GM06990 (cell line): Measurements from ENCODE around the gene TIGD7.
A peak's percentile ranks its signal among the peaks of the same experiment; 100 is the strongest.
"Not testable (repeated sequence)": the region's sequence is repeated elsewhere in the genome, so short reads cannot be mapped to it uniquely, and the experiment has no call there.

Experiments used
- DNase-seq: peaks from one replicate; pipeline ENCODE4 v3.0.0-alpha.2; 2011; ENCODE audit not compliant: insufficient read length; ENCODE audit errors: extremely low read depth
- H3K27me3 ChIP-seq: replicated peaks from 2 replicates; pipeline ENCODE4 v1.6.0; 2011; ENCODE audit warnings: low read length; ENCODE audit not compliant: control insufficient read depth, insufficient read depth
- H3K36me3 ChIP-seq: 2 replicates; pipeline ENCODE4 v1.5.1; 2011; ENCODE audit warnings: low read length; ENCODE audit not compliant: control insufficient read depth, insufficient read depth
- H3K4me3 ChIP-seq: replicated peaks from 2 replicates; pipeline ENCODE4 v1.5.1; 2011; ENCODE audit warnings: low read depth, mild to moderate bottlenecking, control low read depth, low read length
- CTCF ChIP-seq: IDR thresholded peaks from 2 replicates; pipeline ENCODE4 v1.5.1; 2011; ENCODE audit warnings: low read length, control low read depth, mild to moderate bottlenecking, inconsistent platforms; ENCODE audit not compliant: insufficient read depth, poor library complexity, severe bottlenecking

TIGD7 gene

GRCh38 chr16:3276679-3277078, 28.6 kb downstream of the TIGD7 start:
- no peaks in the 10 kb centered on the region for H3K27me3 ChIP-seq
- DNase-seq, result no peak
- H3K4me3 ChIP-seq, result no peak overlapping the region
- TF ChIP-seq CTCF, result no peak
- H3K36me3 ChIP-seq, result no peaks in the 10 kb centered on the region

- Histone ChIP-seq H3K4me3 (no peak overlapping the region), H3K27me3 (no peaks in the 10 kb centered on the region)
- no peak for DNase-seq
These were observed 30.3 kb downstream of the TIGD7 start for GRCh38 chr16:3274947-3275346.

DNA sequence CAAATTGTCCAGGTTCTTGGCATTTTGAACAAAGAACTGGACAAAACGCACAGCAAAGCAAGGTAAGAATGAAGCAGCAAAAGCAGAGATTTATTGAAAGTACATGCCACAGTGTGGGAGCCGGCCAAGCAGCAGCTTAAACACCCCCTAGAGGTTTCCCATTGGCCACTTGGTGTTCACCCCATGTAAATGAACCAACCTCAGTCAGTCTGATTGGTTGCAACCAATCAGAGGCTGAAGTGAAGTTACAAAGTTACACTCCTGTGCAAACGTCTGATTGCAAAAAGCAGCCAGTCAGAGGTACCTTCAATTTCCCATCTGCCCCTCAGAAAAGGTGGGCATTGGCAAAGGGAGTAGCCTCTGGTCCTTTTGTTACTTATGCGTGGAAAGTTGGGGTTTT, 30.7 kb downstream of the TIGD7 start:
- no peak for TF ChIP-seq CTCF
- Histone ChIP-seq H3K27me3 (no peaks in the 10 kb centered on the region), H3K36me3 (no peaks in the 10 kb centered on the region), H3K4me3 (no peak overlapping the region)
- no peak for DNase-seq

More at GRCh38 chr16:3274947-3275346, 30.3 kb downstream of the TIGD7 start:
- no peaks in the 10 kb centered on the region for H3K36me3 ChIP-seq
- no peak for TF ChIP-seq CTCF

- not testable (repeated sequence) for DNase-seq, H3K36me3 ChIP-seq, H3K27me3 ChIP-seq, H3K4me3 ChIP-seq
These were observed 33.9 kb downstream of the TIGD7 start for GRCh38 chr16:3271281-3271680.

GRCh38 chr16:3270718-3271117, 34.5 kb downstream of the TIGD7 start:
- H3K4me3 ChIP-seq, H3K36me3 ChIP-seq, DNase-seq: not testable (repeated sequence)

DNA sequence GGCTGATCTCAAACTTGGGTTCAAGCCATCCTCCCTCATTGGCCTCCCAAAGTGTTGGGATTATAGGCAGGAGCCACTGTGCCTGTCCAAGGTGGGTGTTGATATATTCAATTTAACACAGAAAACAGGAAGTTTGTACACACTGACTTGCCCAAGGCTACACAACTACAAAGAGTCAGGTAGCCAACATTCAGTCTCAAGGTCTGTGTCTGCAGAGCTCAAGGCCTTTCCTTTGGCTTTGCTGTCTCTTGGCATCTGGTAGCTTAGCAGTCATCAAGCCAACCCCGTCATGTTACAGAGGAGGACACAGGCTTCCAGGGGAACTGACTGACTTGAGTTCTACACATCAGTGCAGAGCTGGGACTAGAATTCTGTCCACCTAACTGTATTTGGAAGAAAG, 36.9 kb downstream of the TIGD7 start:
- H3K4me3 ChIP-seq, result no peak overlapping the region
- no peak for DNase-seq
- H3K27me3 ChIP-seq, result no peaks in the 10 kb centered on the region
- H3K36me3 ChIP-seq, result peaks cover 2% of the 10 kb centered on the region
- no peak for TF ChIP-seq CTCF

More at GRCh38 chr16:3270718-3271117, 34.5 kb downstream of the TIGD7 start:
- H3K27me3 ChIP-seq, result not testable (repeated sequence)

DNA sequence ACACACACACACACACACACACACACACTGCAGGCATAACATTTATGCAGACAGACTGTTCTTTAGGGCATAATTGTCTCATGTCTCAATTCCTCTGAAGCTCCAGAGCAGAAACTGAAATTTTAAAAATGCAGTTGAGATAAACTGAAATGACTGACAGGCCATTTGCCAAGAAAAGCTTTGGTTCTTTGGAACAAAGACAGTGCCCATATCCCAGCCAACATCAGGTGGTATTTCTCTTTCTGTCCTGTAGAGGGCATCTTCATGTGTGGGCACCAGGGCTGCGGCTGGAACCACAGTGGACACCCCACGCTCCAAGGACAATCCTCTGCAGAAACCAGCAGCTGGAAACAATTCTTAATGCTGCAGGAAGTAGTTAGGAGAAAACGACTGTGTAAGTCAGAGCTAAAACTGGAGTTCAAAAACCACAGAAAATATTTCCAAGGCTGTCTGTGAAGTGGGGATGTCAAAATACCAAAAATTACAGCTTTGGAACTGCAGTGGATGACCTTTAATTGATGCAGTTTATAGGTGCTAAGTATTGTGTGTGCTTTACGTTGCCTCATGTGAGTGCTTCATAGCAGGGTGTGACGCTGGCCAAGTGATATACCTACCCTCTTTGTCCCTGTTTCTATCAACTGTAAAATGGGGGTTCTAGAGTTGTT, 38.2 kb downstream of the TIGD7 start:
- peaks cover 2% of the 10 kb centered on the region for H3K36me3 ChIP-seq
- no peaks in the 10 kb centered on the region for H3K27me3 ChIP-seq
- DNase-seq, result no peak
- no peak overlapping the region for H3K4me3 ChIP-seq
- peak; percentile 34 for TF ChIP-seq CTCF
